GM21381 (cell line): ENCODE measurements around the gene MLST8.

Experiments used
- ATAC-seq: cut with Tn5 transposase; IDR thresholded peaks from one replicate; pipeline ENCODE4 v1.9.1; 2021; ENCODE audit warnings: mild to moderate bottlenecking, moderate library complexity; ENCODE audit not compliant: unreplicated experiment

The MLST8 gene

GRCh38 chr16:2173366-2173765, 31.9 kb upstream of the MLST8 start:
- ATAC-seq, result no peak

GRCh38 chr16:2173916-2174315, 31.3 kb upstream of the MLST8 start:
- no peak for ATAC-seq

GRCh38 chr16:2174396-2175131, 30.7 kb upstream of the MLST8 start:
- ATAC-seq, result no peak

GRCh38 chr16:2175454-2175853, 29.8 kb upstream of the MLST8 start:
- ATAC-seq, result no peak

GRCh38 chr16:2176047-2176446, 29.2 kb upstream of the MLST8 start:
- no peak for ATAC-seq

- no peak for ATAC-seq
Observed at GRCh38 chr16:2177101-2177500, 28.2 kb upstream of the MLST8 start.

- no peak for ATAC-seq
Observed at GRCh38 chr16:2177561-2177960, 27.7 kb upstream of the MLST8 start.

- ATAC-seq, result no peak
Observed at GRCh38 chr16:2178321-2179106, 26.7 kb upstream of the MLST8 start.

- ATAC-seq, result no peak
Observed at GRCh38 chr16:2179107-2179501, 26.1 kb upstream of the MLST8 start.

- ATAC-seq, result no peak
Observed at GRCh38 chr16:2179576-2179975, 25.7 kb upstream of the MLST8 start.

GRCh38 chr16:2180461-2180860, 24.8 kb upstream of the MLST8 start:
- ATAC-seq, result no peak

GRCh38 chr16:2180962-2181923, 24.0 kb upstream of the MLST8 start:
- ATAC-seq, result no peak

- no peak for ATAC-seq
Observed at GRCh38 chr16:2181952-2182351, 23.3 kb upstream of the MLST8 start.

- ATAC-seq, result no peak
Observed at GRCh38 chr16:2183671-2184070, 21.6 kb upstream of the MLST8 start.

- ATAC-seq, result no peak
Observed at GRCh38 chr16:2184346-2184745, 20.9 kb upstream of the MLST8 start.

- ATAC-seq, result no peak
Observed at GRCh38 chr16:2184962-2185361, 20.3 kb upstream of the MLST8 start.

- no peak for ATAC-seq
Observed at GRCh38 chr16:2186064-2186463, 19.2 kb upstream of the MLST8 start.

- ATAC-seq, result no peak
Observed at GRCh38 chr16:2186505-2186904, 18.7 kb upstream of the MLST8 start.

- ATAC-seq, result no peak
Observed at GRCh38 chr16:2187212-2187611, 18.0 kb upstream of the MLST8 start.

- ATAC-seq, result no peak
Observed at GRCh38 chr16:2188395-2188794, 16.9 kb upstream of the MLST8 start.

- no peak for ATAC-seq
Observed at GRCh38 chr16:2189252-2189893, 15.9 kb upstream of the MLST8 start.
